OCI-LY7 (cell line): ENCODE results near the gene SAPCD2. TPM values are rescaled to one million over a fixed set of nuclear protein-coding genes. Genes with fewer than 3 reads are reported as not detected.
A peak's percentile ranks its signal among the peaks of the same experiment; 100 is the strongest.

ENCODE experiments used
- BruUV-seq: library from RNA; stranded (reverse); fragments of 400-500 nt; replicated peaks from 2 replicates; lab custom pipeline; 2021; lab: Mats Ljungman, UMichigan
- CTCF ChIA-PET: fragments of 300-600 bp; sonication (Branson Sonifier 250); formaldehyde crosslinking; loops from one replicate; lab custom pipeline; 2022; ENCODE audit warnings: antibody characterized with exemption; ENCODE audit not compliant: unreplicated experiment; lab: Charles Lee
- POLR2A ChIA-PET: fragments of 300-600 bp; sonication (Branson Sonifier 250); formaldehyde crosslinking; loops from one replicate; lab custom pipeline; 2022; ENCODE audit warnings: antibody characterized with exemption; lab: Charles Lee
- DNase-seq: peaks from one replicate; pipeline ENCODE4 v3.0.0-alpha.2; 2015; ENCODE audit warnings: low spot score
- H2AFZ ChIP-seq: fragments of 200-600 bp; sonication (generic), shearing (Covaris generic); 2 replicates; pipeline ENCODE4 v1.6.1; 2014; ENCODE audit warnings: mild to moderate bottlenecking, antibody characterized with exemption, low read length, moderate library complexity
- H3K27ac ChIP-seq: fragments of 200-600 bp; sonication (generic); 2 replicates; pipeline ENCODE4 v1.5.1; 2014; ENCODE audit warnings: mixed run types, low read depth, mild to moderate bottlenecking, moderate library complexity, low read length, inconsistent platforms; ENCODE audit not compliant: poor library complexity, severe bottlenecking
- H3K36me3 ChIP-seq: fragments of 200-600 bp; sonication (generic); 2 replicates; pipeline ENCODE4 v1.6.1; 2014; ENCODE audit warnings: mild to moderate bottlenecking, antibody characterized with exemption, low read length, moderate library complexity, mixed read lengths; ENCODE audit not compliant: insufficient read depth
- H3K4me1 ChIP-seq: fragments of 200-600 bp; sonication (generic); 2 replicates; pipeline ENCODE4 v1.5.1; 2014; ENCODE audit warnings: mild to moderate bottlenecking, low read length; ENCODE audit not compliant: insufficient read depth, poor library complexity, severe bottlenecking
- H3K4me2 ChIP-seq: fragments of 200-600 bp; sonication (generic); 2 replicates; pipeline ENCODE4 v1.6.1; 2014; ENCODE audit warnings: mild to moderate bottlenecking, low read length
- H3K4me3 ChIP-seq: fragments of 200-600 bp; sonication (generic); 2 replicates; pipeline ENCODE4 v1.5.1; 2014; ENCODE audit warnings: mild to moderate bottlenecking, low read depth, low read length; ENCODE audit not compliant: poor library complexity, severe bottlenecking
- H3K79me2 ChIP-seq: fragments of 200-600 bp; sonication (generic); 2 replicates; pipeline ENCODE4 v1.6.1; 2016; ENCODE audit warnings: low read depth, mild to moderate bottlenecking, low read length, moderate library complexity, mixed read lengths; ENCODE audit not compliant: insufficient read depth
- H3K9me2 ChIP-seq: fragments of 200-600 bp; sonication (generic); 2 replicates; pipeline ENCODE4 v1.6.1; 2016; ENCODE audit warnings: mild to moderate bottlenecking, low read length, mixed read lengths; ENCODE audit not compliant: insufficient read depth
- H3K9me3 ChIP-seq: fragments of 200-600 bp; sonication (generic); 2 replicates; pipeline ENCODE4 v1.6.1; 2014; ENCODE audit warnings: mild to moderate bottlenecking, mixed run types, low read length, mixed read lengths
- H4K20me1 ChIP-seq: fragments of 200-600 bp; sonication (generic); 2 replicates; pipeline ENCODE4 v1.6.1; 2014; ENCODE audit warnings: mild to moderate bottlenecking, antibody characterized with exemption, low read length, moderate library complexity, mixed read lengths; ENCODE audit not compliant: insufficient read depth
- CTCF ChIP-seq: fragments of 200-600 bp; sonication (generic); conservative IDR thresholded peaks from 2 replicates; pipeline ENCODE4 v1.5.1; 2014; ENCODE audit warnings: mild to moderate bottlenecking, antibody characterized with exemption, low read length, moderate library complexity, mixed read lengths
- EZH2phosphoT487 ChIP-seq: fragments of 200-600 bp; sonication (generic); IDR thresholded peaks from 2 replicates; pipeline ENCODE4 v1.6.1; 2018; ENCODE audit warnings: low read depth, borderline replicate concordance, mild to moderate bottlenecking, mixed run types, antibody characterized with exemption, low read length, moderate library complexity, mixed read lengths
- intact Hi-C: fragments of 100-400 bp; cut with micrococcal nuclease; formaldehyde crosslinking; loops from one replicate; pipeline ENCODE4 v1.10.0; 2022; ENCODE audit not compliant: unreplicated experiment
- total RNA-seq, 2 experiments: library from RNA; depleted of rRNA in 1 of 2; stranded (reverse); fragments of >200 nt in 1 of 2; shearing (Covaris generic) in 1 of 2; gene quantifications; 2 replicates each; pipeline ENCODE4 v1.2.3, GENCODE V29; 2014 to 2022

The SAPCD2 gene
- total RNA-seq, 2 experiments from 2014 or later: 57.2 to 74.0 TPM

- peak; percentile 81 for TF ChIP-seq CTCF
- TF ChIP-seq EZH2phosphoT487: no peak
- POLR2A ChIA-PET: interaction anchor here (0.7 to 1.3 kb wide), 2 partner anchors 25 to 40 kb away, joined by 3 to 5 read pairs; partner anchors contain the start of gene MAN1B1
- Histone ChIP-seq H3K9me3 (no peaks in the 10 kb centered on the region), H3K36me3 (no peaks in the 10 kb centered on the region), H3K9me2 (no peaks in the 10 kb centered on the region), H3K79me2 (no peaks in the 10 kb centered on the region), H3K4me3 (peak within 1 kb of the TSS; percentile 57), H2AFZ (no peak within 1 kb of the TSS; the same call in 1 of the 2 replicates), H3K4me2 (peak within 1 kb of the TSS; percentile 77), H3K27ac (no peak within 1 kb of the TSS), H3K4me1 (peaks cover 4% of the 10 kb centered on the region), H4K20me1 (0 out of 2 replicates have a peak, but pooled peaks cover 3% of the 10 kb centered on the region)
- CTCF ChIA-PET: interaction anchor here (1.0 to 1.4 kb wide), 4 partner anchors 17 to 23 kb away, joined by 3 to 6 read pairs (median 4); no protein-coding TSS in a partner anchor
- peak; percentile 82 for DNase-seq
- BruUV-seq: no TSS peak
- intact Hi-C loops: loop anchor here (1.0 to 2.0 kb wide), 3 partner anchors 21 to 181 kb away; partner anchors contain the start of gene RNF224
Measured at GRCh38 chr9:137046088-137046787, 24.1 kb downstream of the SAPCD2 start, which contains the start of gene NPDC1. TSS of gene NPDC1 (minus strand) at chr9:137046177. CDS start at chr9:137045989, 188 bp downstream.

GRCh38 chr9:137045294-137046087 is 24.9 kb downstream of the SAPCD2 start:
- no peaks in the 10 kb centered on the region for H3K36me3 ChIP-seq
- BruUV-seq: no TSS peak
- ChIA-PET CTCF (no interaction called here), POLR2A (interaction anchor here (0.5 kb wide), 1 partner anchor 588 kb away, joined by 4 read pairs; no protein-coding TSS in a partner anchor)
- peak overlapping the region; percentile 57 for H3K4me3 ChIP-seq
- H4K20me1 ChIP-seq: 0 out of 2 replicates have a peak, but pooled peaks cover 3% of the 10 kb centered on the region
- intact Hi-C loops: loop anchor here (1.0 to 2.0 kb wide), 3 partner anchors 21 to 182 kb away; partner anchors contain the start of gene RNF224
- TF ChIP-seq EZH2phosphoT487 (0 out of 2 replicates have a peak, but pooled peaks have one; percentile 69), CTCF (no peak)
- H3K4me2 ChIP-seq: peak overlapping the region; percentile 77
- peaks cover 4% of the 10 kb centered on the region for H3K4me1 ChIP-seq
- H2AFZ ChIP-seq: no peak overlapping the region
- no peak overlapping the region for H3K27ac ChIP-seq
- no peaks in the 10 kb centered on the region for H3K9me2 ChIP-seq
- no peak for DNase-seq
- no peaks in the 10 kb centered on the region for H3K79me2 ChIP-seq
- H3K9me3 ChIP-seq: no peaks in the 10 kb centered on the region
